Measurements from ENCODE around the gene DAD1. TPM values are rescaled to one million over a fixed set of nuclear protein-coding genes. Genes with fewer than 3 reads are reported as not detected.

The DAD1 gene
- total RNA-seq, 3 donors from 2014 or later, result 192 to 238 (median 202) TPM

DNA sequence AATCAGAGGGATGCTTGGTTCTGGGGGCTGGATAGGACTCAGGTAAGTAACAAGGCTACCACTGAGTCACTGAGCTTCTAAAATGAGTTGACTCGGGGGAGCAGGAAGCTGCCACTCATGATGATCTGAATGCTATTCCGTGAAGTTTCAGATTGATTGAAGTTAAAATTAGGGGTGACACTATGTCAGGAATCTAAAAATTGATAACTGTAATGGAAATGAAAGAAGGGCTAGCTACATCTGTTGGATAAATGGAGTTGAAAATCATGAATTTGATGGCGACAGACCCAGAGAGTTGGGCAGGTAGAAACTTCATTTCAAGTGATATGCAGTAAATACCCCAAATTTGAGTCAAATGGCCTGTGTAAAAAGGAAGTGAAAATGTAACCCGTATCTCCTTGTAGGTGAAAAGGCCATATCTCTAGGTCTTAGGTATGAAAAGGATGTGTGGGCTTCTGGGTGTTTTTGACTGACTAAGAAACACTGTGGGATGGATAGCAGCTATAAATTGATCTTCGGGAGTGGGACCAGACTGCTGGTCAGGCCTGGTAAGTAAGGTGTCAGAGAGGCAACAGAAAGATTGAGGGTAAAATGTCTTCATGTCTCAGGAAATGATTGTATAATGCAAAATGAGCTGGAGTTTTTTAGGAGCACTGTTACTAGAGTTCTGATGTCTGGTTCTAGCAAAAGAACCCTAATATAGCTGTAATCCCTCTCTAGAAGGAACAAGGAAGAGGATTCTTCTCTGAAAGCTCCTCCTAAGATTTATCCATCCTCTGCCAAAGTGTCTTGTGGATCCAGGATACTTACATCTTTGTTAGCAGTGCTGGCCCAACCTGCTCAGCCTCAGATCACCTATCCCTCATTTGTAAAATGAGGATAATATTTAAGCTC lies 57.3 kb downstream of the DAD1 start:
- H3K4me1 ChIP-seq, result no peaks in the 10 kb centered on the region
- no peak for DNase-seq (ENCODE audit: low spot score in 2 of 2)
- intact Hi-C loops (cut with DNase I; ENCODE audit: low total_unique reads), result no loop called here
- H3K4me3 ChIP-seq, result no peak overlapping the region
- TF ChIP-seq POLR2AphosphoS5 (IDR thresholded peaks at IDR 0.05) (no peak), POLR2A (IDR thresholded peaks at IDR 0.05) (no peak)
- TF ChIP-seq, protein P1, sequence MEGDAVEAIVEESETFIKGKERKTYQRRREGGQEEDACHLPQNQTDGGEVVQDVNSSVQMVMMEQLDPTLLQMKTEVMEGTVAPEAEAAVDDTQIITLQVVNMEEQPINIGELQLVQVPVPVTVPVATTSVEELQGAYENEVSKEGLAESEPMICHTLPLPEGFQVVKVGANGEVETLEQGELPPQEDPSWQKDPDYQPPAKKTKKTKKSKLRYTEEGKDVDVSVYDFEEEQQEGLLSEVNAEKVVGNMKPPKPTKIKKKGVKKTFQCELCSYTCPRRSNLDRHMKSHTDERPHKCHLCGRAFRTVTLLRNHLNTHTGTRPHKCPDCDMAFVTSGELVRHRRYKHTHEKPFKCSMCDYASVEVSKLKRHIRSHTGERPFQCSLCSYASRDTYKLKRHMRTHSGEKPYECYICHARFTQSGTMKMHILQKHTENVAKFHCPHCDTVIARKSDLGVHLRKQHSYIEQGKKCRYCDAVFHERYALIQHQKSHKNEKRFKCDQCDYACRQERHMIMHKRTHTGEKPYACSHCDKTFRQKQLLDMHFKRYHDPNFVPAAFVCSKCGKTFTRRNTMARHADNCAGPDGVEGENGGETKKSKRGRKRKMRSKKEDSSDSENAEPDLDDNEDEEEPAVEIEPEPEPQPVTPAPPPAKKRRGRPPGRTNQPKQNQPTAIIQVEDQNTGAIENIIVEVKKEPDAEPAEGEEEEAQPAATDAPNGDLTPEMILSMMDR (IDR thresholded peaks at IDR 0.05), result no peak
- H3K9me3 ChIP-seq, result no peaks in the 10 kb centered on the region
- peak overlapping the region in 1 of 2 donors; percentile 19 for H3K27ac ChIP-seq
- no peaks in the 10 kb centered on the region for H3K27me3 ChIP-seq
- no peaks in the 10 kb centered on the region for H3K36me3 ChIP-seq

DNA sequence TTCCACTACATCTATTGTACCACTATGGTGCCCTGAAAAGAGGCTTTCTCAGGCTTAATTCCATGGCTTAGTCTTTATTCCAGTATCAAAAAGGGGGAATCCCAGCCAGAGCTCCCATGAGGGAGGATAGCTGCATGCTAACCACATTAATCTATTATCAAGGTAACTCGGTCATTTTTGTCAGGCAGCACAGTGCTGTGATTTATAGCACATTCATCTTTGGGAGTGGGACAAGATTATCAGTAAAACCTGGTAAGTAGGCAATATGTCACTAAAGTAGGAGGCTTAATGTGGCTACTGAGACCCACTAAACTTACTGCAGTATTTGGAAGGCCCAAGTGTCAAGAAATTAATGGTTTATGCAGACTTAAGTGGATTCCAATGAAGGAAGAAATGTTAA lies 58.9 kb downstream of the DAD1 start:
- intact Hi-C loops (cut with DNase I; ENCODE audit: low total_unique reads), result no loop called here

DNA sequence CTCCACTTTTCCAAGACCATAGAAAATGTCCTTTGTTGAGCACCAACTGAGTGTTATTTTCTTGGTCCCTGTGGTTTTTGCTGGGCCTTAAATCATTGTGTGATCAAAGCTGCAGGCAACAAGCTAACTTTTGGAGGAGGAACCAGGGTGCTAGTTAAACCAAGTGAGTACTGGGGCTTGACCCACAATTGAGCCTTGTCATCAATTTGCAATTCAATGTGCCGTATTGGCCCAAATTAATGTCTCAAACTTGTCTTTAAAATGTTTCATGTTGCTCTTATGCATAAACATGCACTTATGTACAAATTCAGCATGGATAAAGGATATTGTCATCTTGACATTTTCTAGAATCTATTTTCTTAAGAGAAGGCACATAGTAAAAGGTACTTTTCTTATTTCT lies 62.3 kb downstream of the DAD1 start:
- intact Hi-C loops (cut with DNase I; ENCODE audit: low total_unique reads), result no loop called here
- no peaks in the 10 kb centered on the region for H3K27me3 ChIP-seq

More for the DNA sequence above, 58.9 kb downstream of the DAD1 start:
- Histone ChIP-seq H3K9me3 (no peaks in the 10 kb centered on the region), H3K27me3 (no peaks in the 10 kb centered on the region), H3K36me3 (no peaks in the 10 kb centered on the region), H3K4me3 (no peak overlapping the region), H3K27ac (no peak overlapping the region), H3K4me1 (no peaks in the 10 kb centered on the region)
- no peak for TF ChIP-seq POLR2AphosphoS5 (IDR thresholded peaks at IDR 0.05)
- no peak for TF ChIP-seq POLR2A (IDR thresholded peaks at IDR 0.05)
- TF ChIP-seq, protein P1 (IDR thresholded peaks at IDR 0.05), result no peak
- no peak for DNase-seq (ENCODE audit: low spot score in 2 of 2)

DNA sequence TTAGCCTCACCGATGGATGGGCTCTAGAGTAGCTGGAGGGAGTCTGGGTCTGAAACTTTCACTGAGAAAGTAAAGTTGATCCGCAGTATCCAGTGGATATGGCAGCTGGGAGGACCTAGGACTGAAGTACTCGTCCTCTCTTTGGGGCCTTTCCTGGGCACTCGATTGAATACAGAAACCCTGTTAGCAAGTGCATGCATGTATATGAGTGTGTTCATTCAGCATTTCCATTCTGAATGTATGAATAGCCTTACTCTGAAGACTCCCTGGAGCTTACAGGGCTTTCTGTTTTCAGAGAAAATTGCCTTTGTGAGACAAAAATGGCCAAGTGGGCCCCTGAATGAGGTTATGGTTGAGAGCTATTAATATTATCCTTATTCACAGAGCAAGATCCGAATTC lies 62.8 kb downstream of the DAD1 start:
- H3K36me3 ChIP-seq, result no peaks in the 10 kb centered on the region
- H3K27me3 ChIP-seq, result no peaks in the 10 kb centered on the region
- H3K4me3 ChIP-seq, result no peak overlapping the region
- DNase-seq (ENCODE audit: low spot score in 2 of 2), result no peak
- intact Hi-C loops (cut with DNase I; ENCODE audit: low total_unique reads), result no loop called here
- H3K27ac ChIP-seq, result no peak overlapping the region
- no peaks in the 10 kb centered on the region for H3K9me3 ChIP-seq
- no peaks in the 10 kb centered on the region for H3K4me1 ChIP-seq
- no peak for TF ChIP-seq POLR2AphosphoS5 (IDR thresholded peaks at IDR 0.05)
- TF ChIP-seq, protein P1 (IDR thresholded peaks at IDR 0.05), result no peak
- TF ChIP-seq POLR2A (IDR thresholded peaks at IDR 0.05), result no peak

More for the DNA sequence above, 62.3 kb downstream of the DAD1 start:
- no peak overlapping the region for H3K4me3 ChIP-seq
- H3K9me3 ChIP-seq, result no peaks in the 10 kb centered on the region
- H3K27ac ChIP-seq, result no peak overlapping the region
- H3K36me3 ChIP-seq, result no peaks in the 10 kb centered on the region
- TF ChIP-seq, protein P1 (IDR thresholded peaks at IDR 0.05), result no peak
- no peak for TF ChIP-seq POLR2A (IDR thresholded peaks at IDR 0.05)
- no peak for TF ChIP-seq POLR2AphosphoS5 (IDR thresholded peaks at IDR 0.05)
- no peak for DNase-seq (ENCODE audit: low spot score in 2 of 2)
- no peaks in the 10 kb centered on the region for H3K4me1 ChIP-seq

DNA sequence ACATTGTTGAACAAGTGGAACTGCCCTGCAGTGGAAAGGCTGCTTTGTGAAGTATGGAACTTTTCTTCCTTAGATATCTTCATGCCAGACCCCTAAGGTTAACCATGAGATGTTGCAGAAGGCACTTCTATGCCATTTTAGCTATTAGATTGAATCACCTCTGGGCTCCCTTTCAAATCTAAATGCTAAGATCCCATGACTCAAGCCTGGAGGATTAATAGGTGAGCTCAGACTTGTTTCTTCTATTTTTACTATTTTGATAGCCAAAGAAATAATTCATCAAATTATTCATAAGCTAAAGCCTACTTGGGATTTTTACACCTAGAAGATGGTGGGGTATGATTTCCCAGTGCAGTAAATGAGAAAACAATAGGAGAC lies 64.3 kb downstream of the DAD1 start:
- Histone ChIP-seq H3K36me3 (no peaks in the 10 kb centered on the region), H3K4me3 (no peak overlapping the region), H3K9me3 (no peaks in the 10 kb centered on the region), H3K27ac (no peak overlapping the region), H3K27me3 (no peaks in the 10 kb centered on the region), H3K4me1 (peaks cover 0 to under 1% of the 10 kb centered on the region in 2 donors)
- intact Hi-C loops (cut with DNase I; ENCODE audit: low total_unique reads), result no loop called here
- DNase-seq (ENCODE audit: low spot score in 2 of 2), result no peak
- TF ChIP-seq, protein P1 (IDR thresholded peaks at IDR 0.05), result no peak
- no peak for TF ChIP-seq POLR2A (IDR thresholded peaks at IDR 0.05)
